ENCODE results near the gene PLCB4.
"Not testable (repeated sequence)": the region's sequence is repeated elsewhere in the genome, so short reads cannot be mapped to it uniquely, and the experiment has no call there.

PLCB4 gene

DNA sequence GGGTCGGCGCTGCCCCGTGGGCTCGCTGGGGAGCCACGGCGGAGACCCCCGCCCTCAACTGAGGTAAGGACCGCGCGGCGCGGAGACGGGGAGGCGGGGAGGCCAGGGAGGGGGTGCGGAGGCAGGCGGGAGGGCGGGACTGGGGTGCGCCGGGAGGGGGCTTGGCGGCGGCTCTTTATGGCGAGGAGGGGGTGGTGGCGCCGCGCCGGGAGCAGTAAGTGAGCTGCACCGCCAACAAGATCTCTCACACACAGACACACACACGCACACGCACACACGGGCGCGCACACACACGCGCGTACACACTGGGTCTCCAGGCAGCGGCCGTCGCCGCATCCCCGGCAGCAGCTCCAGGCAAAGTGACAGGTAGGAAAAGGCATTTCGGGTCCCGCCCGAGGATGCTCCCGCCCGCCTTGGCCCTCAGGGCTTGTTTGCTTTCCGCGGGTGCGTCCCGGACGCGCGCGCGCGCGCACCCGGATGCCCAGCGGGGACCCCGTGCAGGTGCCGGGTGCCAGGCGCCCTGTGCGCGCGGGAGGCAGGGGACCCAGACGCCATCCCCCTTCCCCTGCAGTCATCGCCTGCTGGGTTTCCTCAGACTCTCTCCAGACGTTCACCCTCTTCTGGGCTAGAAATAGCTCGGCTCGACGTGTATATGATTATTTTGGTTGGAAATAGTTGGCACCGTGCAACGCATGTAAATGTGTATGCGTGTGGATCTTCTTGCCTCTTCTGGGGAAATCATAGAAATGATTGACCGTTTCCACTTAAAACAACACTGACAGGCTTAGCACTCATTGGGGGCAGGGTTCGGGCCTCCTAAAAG lies at the start of gene PLCB4:
TSS of gene PLCB4 (plus strand) at position 247 of the 823 bp plus-strand sequence. CDS start 238,728 bp downstream, outside the sequence.
- no peak for FAIRE-seq

DNA sequence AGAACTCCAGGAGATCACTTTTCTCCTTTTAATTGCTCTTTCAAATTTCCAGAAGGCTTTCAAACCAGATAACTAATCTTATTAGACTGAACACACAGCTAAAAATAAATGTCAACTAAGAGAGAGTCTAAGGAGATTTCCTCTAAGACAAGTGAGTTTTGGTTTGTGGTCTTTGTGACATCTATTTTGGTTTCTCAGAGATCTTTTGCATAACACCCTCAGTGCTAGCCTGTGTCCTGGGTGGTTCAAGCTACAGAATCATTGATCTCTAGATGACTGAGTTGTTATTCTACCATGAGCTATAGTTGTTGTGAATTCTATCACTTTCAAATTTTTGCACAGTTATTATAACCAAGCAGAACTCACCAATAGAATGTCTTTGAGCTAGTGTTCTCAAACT lies 49.1 kb upstream of the PLCB4 start:
- no peak for FAIRE-seq

DNA sequence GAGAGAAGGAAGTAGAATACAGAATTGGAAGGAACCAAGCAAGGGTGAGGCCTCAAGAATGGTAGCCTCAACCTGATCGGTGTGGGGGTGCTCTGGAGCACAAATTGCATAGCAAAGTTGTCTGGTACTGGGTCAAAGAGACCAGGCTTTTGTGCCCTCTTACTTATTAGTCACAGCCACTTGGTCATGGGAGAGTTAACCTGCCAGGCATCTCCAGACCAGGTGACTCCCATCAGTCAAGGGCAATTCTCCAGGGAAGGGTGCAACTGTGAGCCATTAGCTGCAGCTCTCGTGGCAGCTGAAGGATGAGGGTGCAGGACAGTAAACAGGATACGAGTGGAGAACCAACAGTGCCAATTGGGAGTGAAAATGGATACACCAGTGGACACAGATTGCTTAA lies 47.7 kb upstream of the PLCB4 start:
- no peak for FAIRE-seq

GRCh38 chr20:9021699-9022098 lies 47.2 kb upstream of the PLCB4 start:
- no peak for FAIRE-seq

- no peak for FAIRE-seq
These were observed 46.5 kb upstream of the PLCB4 start for GRCh38 chr20:9022376-9022775.

GRCh38 chr20:9024606-9025005 lies 44.3 kb upstream of the PLCB4 start:
- no peak for FAIRE-seq

DNA sequence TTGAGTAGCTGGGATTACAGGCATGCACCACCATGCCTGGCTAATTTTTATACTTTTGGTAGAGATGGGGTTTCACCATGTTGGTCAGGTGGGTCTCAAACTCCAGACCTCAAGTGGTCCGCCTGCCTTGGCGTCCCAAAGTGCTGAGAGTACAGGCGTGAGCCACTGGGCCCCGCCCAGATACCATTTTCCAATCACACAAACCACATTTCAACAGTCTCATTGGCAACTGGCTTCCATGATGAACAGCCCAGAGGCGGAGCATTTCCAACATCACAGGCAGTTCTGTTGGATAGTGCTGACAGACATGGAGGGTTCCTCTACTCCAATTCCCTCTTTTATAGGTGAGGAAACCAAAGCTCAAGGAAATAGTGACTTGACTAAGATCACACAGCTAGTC lies 43.9 kb upstream of the PLCB4 start:
- FAIRE-seq = no peak

GRCh38 chr20:9025643-9026042 lies 43.2 kb upstream of the PLCB4 start:
- FAIRE-seq = no peak

GRCh38 chr20:9027626-9028025 lies 41.3 kb upstream of the PLCB4 start:
- no peak for FAIRE-seq

DNA sequence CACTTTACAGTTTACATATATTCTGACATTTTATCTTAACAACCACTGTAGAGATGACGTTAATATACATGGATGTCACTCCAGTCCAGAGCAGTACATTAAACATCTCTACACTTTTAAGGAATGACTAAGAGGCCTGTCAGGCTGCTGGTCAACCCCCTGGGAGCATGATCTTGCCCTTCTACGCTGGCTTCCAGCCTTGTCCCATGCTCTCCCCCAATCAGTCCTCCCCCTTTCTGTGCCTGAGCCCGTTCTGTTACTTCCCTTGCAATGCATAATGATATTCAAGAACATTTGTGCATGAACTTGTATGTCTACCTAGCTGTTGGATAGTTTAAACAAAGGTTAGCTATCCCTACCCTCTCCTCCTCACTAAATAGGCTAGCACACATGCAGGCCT lies 40.5 kb upstream of the PLCB4 start:
- FAIRE-seq = no peak

DNA sequence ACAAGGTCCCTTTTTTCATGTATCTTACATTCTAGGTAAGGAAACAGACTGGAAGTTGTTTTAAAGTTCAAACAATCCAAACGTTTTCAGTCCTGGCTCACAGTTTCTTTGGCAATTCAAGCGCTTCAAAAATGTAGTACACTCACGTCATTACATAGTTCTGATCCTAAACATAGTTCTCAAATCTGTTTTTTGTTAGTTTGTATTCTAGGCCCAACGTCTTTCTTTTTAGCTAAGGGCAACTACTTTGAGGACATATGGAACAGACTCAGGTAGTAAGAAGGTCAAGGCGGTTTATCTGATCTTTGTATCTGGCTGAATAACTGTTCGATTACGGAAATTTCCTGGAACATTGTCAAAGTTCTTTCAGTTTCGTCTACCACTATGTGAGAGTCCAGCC lies 36.9 kb upstream of the PLCB4 start:
- no peak for FAIRE-seq

DNA sequence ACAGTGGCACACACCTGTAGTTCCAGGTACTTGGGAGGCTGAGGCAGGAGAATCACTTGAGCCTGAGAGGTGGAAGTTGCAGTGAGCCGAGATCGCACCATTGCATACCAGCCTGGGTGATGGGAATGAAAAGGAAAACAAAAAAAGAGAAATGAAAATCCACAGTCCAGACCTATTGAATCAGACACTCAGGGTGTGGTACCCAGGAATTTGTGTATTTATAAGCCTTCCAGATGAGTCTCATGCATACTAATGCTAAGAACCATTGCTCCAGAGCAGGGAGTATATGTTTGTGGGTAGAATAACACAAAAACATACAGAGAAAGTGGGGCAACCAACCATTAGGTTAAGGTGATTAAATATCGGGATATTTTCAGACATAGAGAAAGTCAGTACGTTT lies 36.1 kb upstream of the PLCB4 start:
- FAIRE-seq = no peak

- FAIRE-seq = no peak
These were observed 33.8 kb upstream of the PLCB4 start for GRCh38 chr20:9035126-9035525.

- no peak for FAIRE-seq
These were observed 32.3 kb upstream of the PLCB4 start for GRCh38 chr20:9036593-9036992.

- FAIRE-seq = no peak
These were observed 29.9 kb upstream of the PLCB4 start for GRCh38 chr20:9038791-9039535.

GRCh38 chr20:9040863-9041524 lies 27.9 kb upstream of the PLCB4 start:
- no peak for FAIRE-seq

DNA sequence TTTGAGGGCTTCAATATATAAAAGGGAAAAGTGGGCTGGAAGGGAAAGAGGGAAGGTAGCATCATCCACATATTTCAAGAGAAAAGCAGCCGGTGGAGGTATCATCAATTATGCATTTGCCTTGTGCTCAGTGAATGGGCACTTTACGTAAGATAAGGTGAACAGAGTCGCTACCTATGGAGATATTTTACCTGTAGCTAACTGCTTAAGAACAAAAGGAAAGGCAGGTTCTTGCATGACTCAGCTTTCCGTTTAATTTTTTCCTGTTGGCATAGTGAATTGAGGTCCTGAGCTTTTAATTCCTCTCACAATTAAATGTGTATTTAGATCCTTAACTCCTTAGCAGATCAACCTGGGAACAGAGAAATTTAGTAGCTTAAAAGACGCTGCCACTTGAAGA lies 25.5 kb upstream of the PLCB4 start:
- FAIRE-seq = no peak

GRCh38 chr20:9047928-9048327 lies 21.0 kb upstream of the PLCB4 start:
- FAIRE-seq = not testable (repeated sequence)

GRCh38 chr20:9051508-9051907 lies 17.4 kb upstream of the PLCB4 start:
- peak; percentile 87 for FAIRE-seq

DNA sequence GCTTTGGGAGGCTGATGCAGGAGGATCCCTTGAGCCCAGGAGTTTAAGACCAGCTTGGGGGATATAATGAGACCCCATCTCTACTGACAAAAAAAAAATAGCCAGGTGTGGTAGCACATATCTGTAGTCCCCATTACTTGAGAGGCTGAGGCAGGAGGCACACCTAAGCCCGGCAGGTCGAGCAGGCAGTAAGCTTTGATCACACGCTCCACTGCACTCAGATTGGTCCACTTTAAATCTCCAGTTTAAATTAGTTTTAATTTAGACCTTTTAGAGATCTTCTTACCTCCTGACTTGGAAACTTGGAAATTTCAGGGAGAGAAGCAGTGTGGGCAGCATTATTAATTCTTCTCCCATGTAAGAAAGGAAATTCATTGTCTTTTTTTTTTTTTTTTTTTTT lies 16.8 kb upstream of the PLCB4 start:
- no peak for FAIRE-seq

- FAIRE-seq = no peak
These were observed 15.8 kb upstream of the PLCB4 start for GRCh38 chr20:9053108-9053507.

DNA sequence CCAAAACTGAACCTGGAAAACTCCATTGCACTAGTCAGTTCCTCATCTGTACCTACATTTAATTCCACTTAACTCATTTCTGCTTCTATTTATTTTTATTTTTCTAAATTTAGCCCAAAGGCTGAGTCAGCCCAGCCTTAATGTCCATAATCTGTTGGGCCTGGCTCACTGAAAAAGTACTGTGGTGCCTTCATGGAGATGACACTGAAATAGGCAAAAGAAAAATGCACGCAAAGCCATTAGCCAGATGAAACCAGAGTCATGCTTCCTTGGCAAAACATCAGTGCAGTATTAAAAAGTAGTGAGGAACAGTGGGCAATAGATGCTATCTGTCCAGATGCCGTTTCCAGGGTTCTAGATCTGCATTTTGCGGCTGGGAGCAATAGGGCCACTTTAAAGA lies 14.7 kb upstream of the PLCB4 start:
- no peak for FAIRE-seq

DNA sequence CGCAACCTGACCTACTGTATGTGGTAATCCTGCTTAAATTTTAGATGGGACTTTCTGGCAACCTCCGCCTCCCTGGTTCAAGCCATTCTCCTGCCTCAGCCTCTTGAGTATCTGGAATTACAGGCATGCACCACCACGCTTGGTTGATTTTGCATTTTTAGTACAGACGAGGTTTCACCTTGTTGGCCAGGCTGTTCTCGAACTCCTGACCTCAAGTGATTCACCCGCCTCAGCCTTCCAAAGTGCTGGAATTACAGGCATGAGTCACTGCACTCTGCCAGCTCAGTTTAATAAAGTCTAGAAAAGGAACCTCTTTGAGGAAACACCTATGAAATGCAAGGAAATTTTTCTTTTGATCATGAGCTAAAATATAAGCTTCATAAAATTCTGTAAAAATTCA lies 9.0 kb upstream of the PLCB4 start:
- no peak for FAIRE-seq

- FAIRE-seq = no peak
These were observed 7.5 kb upstream of the PLCB4 start for GRCh38 chr20:9061434-9061833.
